ENCODE results near the gene GIPC2.

DNA sequence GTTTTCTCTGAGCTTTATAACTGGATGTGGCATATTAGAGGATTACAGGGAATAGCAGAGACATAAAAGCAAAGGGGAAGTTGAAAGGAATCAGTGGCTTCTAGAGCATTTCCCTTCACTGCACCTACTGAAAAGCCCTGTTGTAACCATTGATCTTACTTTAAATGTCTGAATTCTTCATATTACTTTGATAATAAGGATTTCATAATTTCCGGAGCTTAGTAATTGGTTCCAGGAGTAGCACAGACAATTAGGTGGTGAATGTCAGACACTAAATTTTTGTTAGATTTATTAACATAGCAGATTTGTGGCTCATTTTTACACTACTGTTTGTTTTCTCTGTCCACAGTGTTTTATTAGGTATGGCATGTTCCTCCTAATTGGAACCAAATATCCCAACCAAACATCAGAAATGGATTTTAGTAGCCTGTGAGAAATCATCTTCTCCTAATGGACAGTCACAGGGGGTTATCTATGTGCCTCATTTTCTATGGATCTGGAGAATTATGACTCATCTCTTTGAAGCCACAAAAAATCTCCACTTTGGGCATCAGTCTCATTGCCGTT, 100.5 kb downstream of the GIPC2 start:
- TF ChIP-seq, protein P1, sequence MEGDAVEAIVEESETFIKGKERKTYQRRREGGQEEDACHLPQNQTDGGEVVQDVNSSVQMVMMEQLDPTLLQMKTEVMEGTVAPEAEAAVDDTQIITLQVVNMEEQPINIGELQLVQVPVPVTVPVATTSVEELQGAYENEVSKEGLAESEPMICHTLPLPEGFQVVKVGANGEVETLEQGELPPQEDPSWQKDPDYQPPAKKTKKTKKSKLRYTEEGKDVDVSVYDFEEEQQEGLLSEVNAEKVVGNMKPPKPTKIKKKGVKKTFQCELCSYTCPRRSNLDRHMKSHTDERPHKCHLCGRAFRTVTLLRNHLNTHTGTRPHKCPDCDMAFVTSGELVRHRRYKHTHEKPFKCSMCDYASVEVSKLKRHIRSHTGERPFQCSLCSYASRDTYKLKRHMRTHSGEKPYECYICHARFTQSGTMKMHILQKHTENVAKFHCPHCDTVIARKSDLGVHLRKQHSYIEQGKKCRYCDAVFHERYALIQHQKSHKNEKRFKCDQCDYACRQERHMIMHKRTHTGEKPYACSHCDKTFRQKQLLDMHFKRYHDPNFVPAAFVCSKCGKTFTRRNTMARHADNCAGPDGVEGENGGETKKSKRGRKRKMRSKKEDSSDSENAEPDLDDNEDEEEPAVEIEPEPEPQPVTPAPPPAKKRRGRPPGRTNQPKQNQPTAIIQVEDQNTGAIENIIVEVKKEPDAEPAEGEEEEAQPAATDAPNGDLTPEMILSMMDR (IDR thresholded peaks at IDR 0.05; ENCODE audit: insufficient read depth, low read length): no peak
- TF ChIP-seq, protein P2, sequence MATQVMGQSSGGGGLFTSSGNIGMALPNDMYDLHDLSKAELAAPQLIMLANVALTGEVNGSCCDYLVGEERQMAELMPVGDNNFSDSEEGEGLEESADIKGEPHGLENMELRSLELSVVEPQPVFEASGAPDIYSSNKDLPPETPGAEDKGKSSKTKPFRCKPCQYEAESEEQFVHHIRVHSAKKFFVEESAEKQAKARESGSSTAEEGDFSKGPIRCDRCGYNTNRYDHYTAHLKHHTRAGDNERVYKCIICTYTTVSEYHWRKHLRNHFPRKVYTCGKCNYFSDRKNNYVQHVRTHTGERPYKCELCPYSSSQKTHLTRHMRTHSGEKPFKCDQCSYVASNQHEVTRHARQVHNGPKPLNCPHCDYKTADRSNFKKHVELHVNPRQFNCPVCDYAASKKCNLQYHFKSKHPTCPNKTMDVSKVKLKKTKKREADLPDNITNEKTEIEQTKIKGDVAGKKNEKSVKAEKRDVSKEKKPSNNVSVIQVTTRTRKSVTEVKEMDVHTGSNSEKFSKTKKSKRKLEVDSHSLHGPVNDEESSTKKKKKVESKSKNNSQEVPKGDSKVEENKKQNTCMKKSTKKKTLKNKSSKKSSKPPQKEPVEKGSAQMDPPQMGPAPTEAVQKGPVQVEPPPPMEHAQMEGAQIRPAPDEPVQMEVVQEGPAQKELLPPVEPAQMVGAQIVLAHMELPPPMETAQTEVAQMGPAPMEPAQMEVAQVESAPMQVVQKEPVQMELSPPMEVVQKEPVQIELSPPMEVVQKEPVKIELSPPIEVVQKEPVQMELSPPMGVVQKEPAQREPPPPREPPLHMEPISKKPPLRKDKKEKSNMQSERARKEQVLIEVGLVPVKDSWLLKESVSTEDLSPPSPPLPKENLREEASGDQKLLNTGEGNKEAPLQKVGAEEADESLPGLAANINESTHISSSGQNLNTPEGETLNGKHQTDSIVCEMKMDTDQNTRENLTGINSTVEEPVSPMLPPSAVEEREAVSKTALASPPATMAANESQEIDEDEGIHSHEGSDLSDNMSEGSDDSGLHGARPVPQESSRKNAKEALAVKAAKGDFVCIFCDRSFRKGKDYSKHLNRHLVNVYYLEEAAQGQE (IDR thresholded peaks at IDR 0.05; ENCODE audit: insufficient replicate concordance, low read depth): no peak
- TF ChIP-seq GABPA (IDR thresholded peaks at IDR 0.05; ENCODE audit: low read depth) (no peak), POLR2AphosphoS5 (IDR thresholded peaks at IDR 0.05; ENCODE audit: low read depth) (no peak)
